Activated CD8-positive, alpha-beta T cell treated with anti-CD3 and anti-CD28 coated beads for 36 hours (primary cell): ENCODE results near the gene CABLES1. TPM values are rescaled to one million over a fixed set of nuclear protein-coding genes. Genes with fewer than 3 reads are reported as not detected.
"Not testable (repeated sequence)": the region's sequence is repeated elsewhere in the genome, so short reads cannot be mapped to it uniquely, and the experiment has no call there.

ENCODE experiments used
- ATAC-seq: fragments of 200-7000 bp; cut with Tn5 transposase; one replicate; pipeline ENCODE4 v1.10.0; 2021; ENCODE audit warnings: mild to moderate bottlenecking, moderate library complexity
- CTCF ChIA-PET: fragments of 350-600 bp; sonication (Branson Sonifier 250); formaldehyde crosslinking; loops from one replicate; lab custom pipeline; 2021; ENCODE audit warnings: antibody characterized with exemption; lab: Charles Lee
- POLR2A ChIA-PET: fragments of 350-600 bp; sonication (Branson Sonifier 250); formaldehyde crosslinking; loops from one replicate; lab custom pipeline; 2021; ENCODE audit warnings: antibody characterized with exemption; lab: Charles Lee
- DNase-seq: peaks from one replicate; pipeline ENCODE4 v3.0.0-alpha.2; 2020
- H3K27ac Mint-ChIP-seq: one replicate; pipeline ENCODE4 v1.8.0; 2021; ENCODE audit warnings: mild to moderate bottlenecking, mixed read lengths
- H3K27me3 Mint-ChIP-seq: one replicate; pipeline ENCODE4 v1.8.0; 2021; ENCODE audit warnings: mixed read lengths
- H3K36me3 Mint-ChIP-seq: one replicate; pipeline ENCODE4 v1.8.0; 2021; ENCODE audit warnings: low read depth, mixed read lengths
- H3K4me1 Mint-ChIP-seq: one replicate; pipeline ENCODE4 v1.8.0; 2021; ENCODE audit warnings: low read depth, mixed read lengths
- H3K4me3 Mint-ChIP-seq: one replicate; pipeline ENCODE4 v1.8.0; 2021; ENCODE audit warnings: mild to moderate bottlenecking, moderate library complexity, mixed read lengths
- H3K9me3 Mint-ChIP-seq: one replicate; pipeline ENCODE4 v1.8.0; 2021; ENCODE audit warnings: mixed read lengths
- CTCF ChIP-seq: fragments of 200-600 bp; IDR thresholded peaks from one replicate; pipeline ENCODE4 v1.8.0; 2022; ENCODE audit warnings: antibody characterized with exemption, mild to moderate bottlenecking
- intact Hi-C: fragments of 100-400 bp; cut with micrococcal nuclease; formaldehyde crosslinking; loops from one replicate; pipeline ENCODE4 v1.10.0; 2022
- total RNA-seq, 2 experiments: library from RNA; stranded (reverse); gene quantifications; one replicate each; pipeline ENCODE4 v1.2.3, GENCODE V29; 2021

CABLES1 gene
- total RNA-seq, 2 experiments from 2014 or later = 1.8 to 2.0 TPM

- intact Hi-C loops = no loop called here
- ATAC-seq = no peak
- POLR2A ChIA-PET = no interaction called here
- Mint-ChIP-seq H3K4me3 (no peak overlapping the region), H3K4me1 (peaks cover 29% of the 10 kb centered on the region), H3K27me3 (no peaks in the 10 kb centered on the region), H3K9me3 (peaks cover 36% of the 10 kb centered on the region), H3K27ac (peak overlapping the region; percentile 75), H3K36me3 (peaks cover 34% of the 10 kb centered on the region)
- TF ChIP-seq CTCF = no peak
- DNase-seq = no peak
- CTCF ChIA-PET = interaction anchor here (1.1 to 1.6 kb wide), 2 partner anchors 30 to 60 kb away, joined by 3 to 4 read pairs; no protein-coding TSS in a partner anchor
These were observed 132.1 kb downstream of the CABLES1 start for GRCh38 chr18:23267447-23267776.

DNA sequence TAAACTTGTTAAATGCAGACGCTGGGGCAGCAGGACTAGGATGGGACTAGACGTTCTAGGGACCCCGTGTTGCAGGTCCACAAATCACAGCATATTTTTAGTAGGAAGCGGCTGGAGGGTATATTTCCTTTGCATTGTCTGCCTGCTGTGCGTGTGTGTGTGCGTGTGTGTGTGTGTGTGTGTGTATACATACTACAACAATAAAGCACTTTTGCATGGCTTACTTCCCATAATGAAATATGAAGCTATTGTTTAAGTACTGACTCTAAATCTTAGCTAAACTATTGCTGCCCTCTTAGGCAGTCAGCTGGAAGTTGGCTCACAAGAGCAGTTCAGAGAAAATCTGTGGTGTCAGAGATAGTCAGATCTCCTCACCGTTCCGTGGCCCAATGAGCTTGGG, 133.4 kb downstream of the CABLES1 start:
- Mint-ChIP-seq H3K27ac (peak overlapping the region; percentile 87), H3K4me3 (no peak overlapping the region), H3K9me3 (peaks cover 36% of the 10 kb centered on the region), H3K36me3 (peaks cover 34% of the 10 kb centered on the region), H3K27me3 (no peaks in the 10 kb centered on the region), H3K4me1 (peaks cover 29% of the 10 kb centered on the region)
- ChIA-PET POLR2A (no interaction called here), CTCF (interaction anchor here (0.9 to 1.5 kb wide), 4 partner anchors 9 to 137 kb away, joined by 3 to 6 read pairs (median 4); no protein-coding TSS in a partner anchor)
- no peak for TF ChIP-seq CTCF
- ATAC-seq (no peak), DNase-seq (no peak)
- intact Hi-C loops = no loop called here

- H3K27ac Mint-ChIP-seq = peak overlapping the region; percentile 87
- POLR2A ChIA-PET, intact Hi-C loops, H3K4me3 Mint-ChIP-seq, H3K27me3 Mint-ChIP-seq: not testable (repeated sequence)
- peak; percentile 44 for TF ChIP-seq CTCF
- ATAC-seq (peak; percentile 78), DNase-seq (peak; percentile 43)
- peaks cover 36% of the 10 kb centered on the region for H3K9me3 Mint-ChIP-seq
- peaks cover 34% of the 10 kb centered on the region for H3K36me3 Mint-ChIP-seq
- CTCF ChIA-PET = interaction anchor here (0.9 to 1.5 kb wide), 5 partner anchors 9 to 139 kb away, joined by 3 to 6 read pairs (median 3); no protein-coding TSS in a partner anchor
- H3K4me1 Mint-ChIP-seq = peaks cover 29% of the 10 kb centered on the region
These were observed 133.8 kb downstream of the CABLES1 start for GRCh38 chr18:23269068-23269467.

GRCh38 chr18:23269928-23270327, 134.6 kb downstream of the CABLES1 start:
- no peak for TF ChIP-seq CTCF
- no peak for ATAC-seq
- Mint-ChIP-seq H3K4me3 (no peak overlapping the region), H3K27me3 (no peaks in the 10 kb centered on the region), H3K4me1 (peaks cover 29% of the 10 kb centered on the region), H3K9me3 (peaks cover 36% of the 10 kb centered on the region), H3K36me3 (peaks cover 34% of the 10 kb centered on the region), H3K27ac (peak overlapping the region; percentile 87)
- POLR2A ChIA-PET = no interaction called here
- CTCF ChIA-PET = interaction anchor here (0.7 to 1.5 kb wide), 3 partner anchors 33 to 140 kb away, joined by 3 to 6 read pairs (median 3); no protein-coding TSS in a partner anchor
- intact Hi-C loops = no loop called here
- DNase-seq = no peak

- no peak overlapping the region for H3K4me3 Mint-ChIP-seq
These were observed 135.8 kb downstream of the CABLES1 start for GRCh38 chr18:23270986-23271680.

More at GRCh38 chr18:23270986-23271680, 135.8 kb downstream of the CABLES1 start:
- no peaks in the 10 kb centered on the region for H3K27me3 Mint-ChIP-seq
- intact Hi-C loops = no loop called here
- DNase-seq (no peak), ATAC-seq (no peak)
- ChIA-PET POLR2A (interaction anchor here (1.1 kb wide), 1 partner anchor 10 kb away, joined by 4 read pairs; no protein-coding TSS in a partner anchor), CTCF (interaction anchor here (1.1 to 1.6 kb wide), 2 partner anchors 12 to 125 kb away, joined by 3 to 4 read pairs; no protein-coding TSS in a partner anchor)
- H3K4me1 Mint-ChIP-seq = peaks cover 29% of the 10 kb centered on the region
- H3K27ac Mint-ChIP-seq = no peak overlapping the region
- TF ChIP-seq CTCF = no peak
- peaks cover 36% of the 10 kb centered on the region for H3K36me3 Mint-ChIP-seq
- peaks cover 36% of the 10 kb centered on the region for H3K9me3 Mint-ChIP-seq
